AG09319 (cell line): ENCODE measurements around the gene SNAP23.

Experiments
- DNase-seq: peaks from one replicate; pipeline ENCODE4 v3.0.0-alpha.2; 2010; ENCODE audit warnings: low read depth; ENCODE audit errors: extremely low read depth
- TF ChIP-seq, protein P1 (sequence below): IDR thresholded peaks from 2 replicates; pipeline ENCODE4 v1.5.1; 2011; ENCODE audit warnings: low read depth, mild to moderate bottlenecking, inconsistent platforms, low read length, moderate library complexity

SNAP23 gene

DNA sequence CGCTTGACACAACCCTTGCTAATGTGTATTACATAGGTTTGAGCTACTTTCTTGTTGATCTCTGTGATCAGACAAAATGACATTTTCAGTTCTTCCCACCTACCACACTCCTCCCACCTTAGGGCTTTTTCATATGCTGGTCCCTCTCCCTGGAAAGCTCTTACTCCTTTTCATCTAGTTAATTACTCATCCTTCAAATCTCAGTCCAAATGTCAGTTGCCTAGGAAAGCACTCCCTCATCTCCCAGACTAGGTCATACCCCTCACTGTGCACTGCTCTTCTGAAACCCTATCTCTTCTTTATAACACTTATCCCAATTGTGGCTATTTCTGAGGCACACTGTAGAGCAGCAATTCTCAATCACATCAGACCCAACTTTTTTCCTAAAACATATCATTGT is 11.8 kb upstream of the SNAP23 start:
- TF ChIP-seq, protein P1, sequence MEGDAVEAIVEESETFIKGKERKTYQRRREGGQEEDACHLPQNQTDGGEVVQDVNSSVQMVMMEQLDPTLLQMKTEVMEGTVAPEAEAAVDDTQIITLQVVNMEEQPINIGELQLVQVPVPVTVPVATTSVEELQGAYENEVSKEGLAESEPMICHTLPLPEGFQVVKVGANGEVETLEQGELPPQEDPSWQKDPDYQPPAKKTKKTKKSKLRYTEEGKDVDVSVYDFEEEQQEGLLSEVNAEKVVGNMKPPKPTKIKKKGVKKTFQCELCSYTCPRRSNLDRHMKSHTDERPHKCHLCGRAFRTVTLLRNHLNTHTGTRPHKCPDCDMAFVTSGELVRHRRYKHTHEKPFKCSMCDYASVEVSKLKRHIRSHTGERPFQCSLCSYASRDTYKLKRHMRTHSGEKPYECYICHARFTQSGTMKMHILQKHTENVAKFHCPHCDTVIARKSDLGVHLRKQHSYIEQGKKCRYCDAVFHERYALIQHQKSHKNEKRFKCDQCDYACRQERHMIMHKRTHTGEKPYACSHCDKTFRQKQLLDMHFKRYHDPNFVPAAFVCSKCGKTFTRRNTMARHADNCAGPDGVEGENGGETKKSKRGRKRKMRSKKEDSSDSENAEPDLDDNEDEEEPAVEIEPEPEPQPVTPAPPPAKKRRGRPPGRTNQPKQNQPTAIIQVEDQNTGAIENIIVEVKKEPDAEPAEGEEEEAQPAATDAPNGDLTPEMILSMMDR = no peak

DNA sequence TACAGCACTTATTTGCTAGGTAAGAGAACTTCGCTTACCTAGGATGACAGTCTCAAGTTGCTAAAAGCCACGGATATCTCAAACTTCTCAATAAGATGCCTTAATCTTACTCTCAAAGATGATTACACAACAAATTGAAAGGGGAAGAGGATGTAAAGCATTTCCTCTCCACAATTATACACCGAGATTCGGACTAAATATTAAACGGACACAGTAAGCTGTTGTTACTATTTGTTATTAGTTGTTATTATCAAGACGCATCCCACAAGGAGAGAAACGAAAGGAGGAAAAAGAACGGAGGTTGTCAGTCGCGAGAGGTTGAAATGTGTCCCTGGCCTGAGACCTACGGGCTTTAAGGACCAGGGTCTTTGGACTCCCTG is 5.2 kb upstream of the SNAP23 start:
- no peak for DNase-seq

More for the DNA sequence above, 11.8 kb upstream of the SNAP23 start:
- no peak for DNase-seq

DNA sequence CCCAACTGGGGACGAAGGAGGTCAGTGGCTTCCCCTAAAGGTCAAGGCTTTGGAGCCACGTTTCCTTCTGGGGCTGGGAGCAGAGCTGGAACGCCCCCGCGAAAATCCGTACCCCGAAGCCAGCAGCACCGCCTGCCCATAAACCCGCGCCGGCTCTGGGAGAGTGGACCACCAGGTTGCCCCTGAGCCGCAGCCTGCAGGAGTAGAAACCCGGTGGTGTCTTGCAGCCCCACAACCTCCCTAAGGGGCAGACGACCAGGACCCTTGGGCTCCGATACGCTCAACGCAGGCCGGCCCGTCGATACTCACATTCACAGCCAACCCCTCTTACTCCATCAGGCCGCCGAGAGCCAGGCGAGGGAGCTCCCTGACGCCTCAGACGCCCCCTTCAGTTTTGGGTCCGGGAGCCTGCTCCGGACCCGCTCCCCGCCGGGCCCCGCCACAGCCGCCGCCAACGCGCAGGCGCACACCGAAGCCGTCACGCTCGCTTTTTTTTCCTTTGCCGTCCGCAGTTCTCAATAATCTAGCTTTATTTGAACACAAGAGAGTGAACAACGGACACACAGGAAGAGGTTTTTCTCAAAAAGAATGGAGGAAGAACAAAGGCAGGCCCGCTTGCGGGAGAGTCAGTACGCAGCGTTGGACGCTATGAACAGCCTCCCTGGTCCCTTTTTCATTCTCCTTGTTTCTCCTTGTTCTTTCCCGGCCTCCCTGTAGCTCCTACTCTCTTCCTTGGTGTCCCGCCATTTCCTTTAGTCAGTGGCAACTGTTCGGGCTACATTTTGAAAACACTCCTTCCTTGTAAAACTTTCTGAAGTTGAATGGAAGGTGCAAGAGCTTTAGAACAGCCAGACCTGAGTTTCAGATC is 4.5 kb upstream of the SNAP23 start, which contains the start of gene ZNF106:
Gene ZNF106 (minus strand): TSS at position 471 of the 868 bp plus-strand sequence. CDS start 18,852 bp downstream, outside the sequence.
- TF ChIP-seq, protein P1 = peak; percentile 4; the same call in 1 of the 2 replicates
- peak; percentile 80 for DNase-seq

More for the DNA sequence above, 5.2 kb upstream of the SNAP23 start:
- TF ChIP-seq, protein P1 = no peak

GRCh38 chr15:42491539-42492225 is 3.8 kb upstream of the SNAP23 start:
- TF ChIP-seq, protein P1 = no peak
- no peak for DNase-seq

GRCh38 chr15:42493679-42494078 is 1.8 kb upstream of the SNAP23 start:
- no peak for DNase-seq
- TF ChIP-seq, protein P1 = no peak

DNA sequence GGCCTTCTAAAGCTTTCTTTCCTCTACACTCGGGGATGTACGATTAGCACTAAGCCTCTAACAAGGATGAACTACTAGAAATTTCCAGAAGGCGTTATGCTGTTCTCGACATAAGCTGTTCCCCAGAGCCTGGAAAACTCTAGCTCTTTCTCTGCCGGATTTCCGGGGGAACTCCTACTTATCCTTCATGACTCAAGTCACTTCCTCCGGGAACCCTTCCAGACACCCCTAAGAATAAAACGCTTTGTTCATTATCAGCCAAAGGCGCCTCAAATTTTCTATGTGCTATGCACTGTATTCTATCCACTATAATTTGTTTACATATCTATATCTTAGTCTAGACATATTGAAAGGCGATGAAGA is 455 bp upstream of the SNAP23 start:
- TF ChIP-seq, protein P1 = no peak
- no peak for DNase-seq
